ENCODE results near the gene FAM83G. TPM values are rescaled to one million over a fixed set of nuclear protein-coding genes. Genes with fewer than 3 reads are reported as not detected.
A peak's percentile ranks its signal among the peaks of the same experiment; 100 is the strongest.

FAM83G gene
- total RNA-seq, 6 experiments from 2014 or later = 10.1 to 41.7 (median 21.5) TPM

DNA sequence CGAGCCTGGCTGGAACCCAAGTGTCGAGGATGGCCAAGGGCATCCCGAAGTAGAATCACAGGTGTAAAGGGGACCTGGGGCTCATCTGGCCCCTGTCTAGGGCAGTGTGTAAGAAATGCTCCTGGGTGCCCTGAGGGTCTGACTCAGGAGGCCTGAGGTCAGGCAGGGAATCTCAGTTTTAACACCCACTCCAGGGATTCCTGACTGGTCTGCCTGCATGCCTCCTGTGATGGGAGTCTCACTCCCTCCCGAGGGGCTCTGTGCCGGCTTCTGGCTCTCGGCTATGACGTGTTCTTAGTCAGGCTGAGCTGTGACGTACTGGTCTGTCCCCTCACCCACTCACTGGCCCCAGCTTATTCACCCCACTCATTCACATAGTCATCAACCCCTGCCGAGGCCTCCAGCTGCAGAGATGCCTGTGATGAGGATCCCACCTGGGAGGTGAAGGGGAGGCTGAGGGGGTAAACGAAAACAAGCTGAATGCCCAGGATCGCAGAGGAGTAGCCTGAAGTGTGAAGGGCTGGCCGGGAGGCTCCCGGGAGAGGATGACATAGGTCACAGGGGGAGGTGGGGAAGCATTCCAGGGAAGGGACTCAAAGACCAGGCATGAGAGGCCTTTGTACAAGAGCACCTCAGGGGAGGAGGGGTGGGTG lies 23.8 kb downstream of the FAM83G start:
- ATAC-seq (no peak), DNase-seq (no peak)
- no peaks in the 10 kb centered on the region for H3K27me3 ChIP-seq
- peaks cover 0 to 18% (median 6%) of the 10 kb centered on the region in 4 donors for H3K4me1 ChIP-seq
- TF ChIP-seq, protein P1, sequence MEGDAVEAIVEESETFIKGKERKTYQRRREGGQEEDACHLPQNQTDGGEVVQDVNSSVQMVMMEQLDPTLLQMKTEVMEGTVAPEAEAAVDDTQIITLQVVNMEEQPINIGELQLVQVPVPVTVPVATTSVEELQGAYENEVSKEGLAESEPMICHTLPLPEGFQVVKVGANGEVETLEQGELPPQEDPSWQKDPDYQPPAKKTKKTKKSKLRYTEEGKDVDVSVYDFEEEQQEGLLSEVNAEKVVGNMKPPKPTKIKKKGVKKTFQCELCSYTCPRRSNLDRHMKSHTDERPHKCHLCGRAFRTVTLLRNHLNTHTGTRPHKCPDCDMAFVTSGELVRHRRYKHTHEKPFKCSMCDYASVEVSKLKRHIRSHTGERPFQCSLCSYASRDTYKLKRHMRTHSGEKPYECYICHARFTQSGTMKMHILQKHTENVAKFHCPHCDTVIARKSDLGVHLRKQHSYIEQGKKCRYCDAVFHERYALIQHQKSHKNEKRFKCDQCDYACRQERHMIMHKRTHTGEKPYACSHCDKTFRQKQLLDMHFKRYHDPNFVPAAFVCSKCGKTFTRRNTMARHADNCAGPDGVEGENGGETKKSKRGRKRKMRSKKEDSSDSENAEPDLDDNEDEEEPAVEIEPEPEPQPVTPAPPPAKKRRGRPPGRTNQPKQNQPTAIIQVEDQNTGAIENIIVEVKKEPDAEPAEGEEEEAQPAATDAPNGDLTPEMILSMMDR (IDR thresholded peaks at IDR 0.05) = no peak
- no peak for TF ChIP-seq POLR2A (IDR thresholded peaks at IDR 0.05)
- no peaks in the 10 kb centered on the region for H3K9me3 ChIP-seq
- H3K36me3 ChIP-seq = peaks cover 0 to 21% (median 12%) of the 10 kb centered on the region in 4 donors
- intact Hi-C loops (cut with DNase I) = no loop called here
- peak overlapping the region in 1 of 3 donors; percentile 58 for H3K27ac ChIP-seq
- no peak overlapping the region for H3K4me3 ChIP-seq
- 90% methylated on average over 2 of the region's 13 CpGs for WGBS (ENCODE audit: insufficient coverage, low coverage, low lambda C conversion rate, missing lambda C conversion rate)

DNA sequence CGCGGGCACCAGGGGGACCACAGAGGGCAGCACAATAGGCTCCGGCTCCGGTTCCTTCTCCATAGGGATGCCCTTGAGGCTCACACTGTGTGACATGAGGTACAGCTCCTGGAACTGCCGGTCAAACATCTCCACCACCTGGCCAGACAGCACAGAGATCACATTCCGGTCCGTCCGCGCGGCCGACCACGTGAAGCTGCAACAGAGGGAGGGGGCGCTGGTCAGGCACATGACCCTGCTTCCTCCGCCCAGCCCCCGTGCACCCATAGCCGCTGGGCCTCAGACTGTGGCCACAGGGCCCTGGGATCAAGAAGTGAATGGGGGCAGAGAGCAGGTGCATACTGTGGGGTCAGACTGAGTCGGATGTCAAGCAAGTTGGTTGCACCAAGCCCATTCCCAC lies 25.9 kb downstream of the FAM83G start:
- ATAC-seq = no peak
- peaks cover 0 to 17% (median 6%) of the 10 kb centered on the region in 4 donors for H3K4me1 ChIP-seq
- no peaks in the 10 kb centered on the region for H3K27me3 ChIP-seq
- intact Hi-C loops (cut with DNase I) = no loop called here
- no peak overlapping the region for H3K4me3 ChIP-seq
- peaks cover 0 to 21% (median 9%) of the 10 kb centered on the region in 4 donors for H3K36me3 ChIP-seq
- no peak for DNase-seq
- 50% methylated on average over 2 of the region's 17 CpGs for WGBS (ENCODE audit: insufficient coverage, low coverage, low lambda C conversion rate, missing lambda C conversion rate)
- TF ChIP-seq, protein P1 (IDR thresholded peaks at IDR 0.05) = no peak
- no peak for TF ChIP-seq POLR2A (IDR thresholded peaks at IDR 0.05)
- no peak overlapping the region for H3K27ac ChIP-seq
- H3K9me3 ChIP-seq = no peaks in the 10 kb centered on the region

DNA sequence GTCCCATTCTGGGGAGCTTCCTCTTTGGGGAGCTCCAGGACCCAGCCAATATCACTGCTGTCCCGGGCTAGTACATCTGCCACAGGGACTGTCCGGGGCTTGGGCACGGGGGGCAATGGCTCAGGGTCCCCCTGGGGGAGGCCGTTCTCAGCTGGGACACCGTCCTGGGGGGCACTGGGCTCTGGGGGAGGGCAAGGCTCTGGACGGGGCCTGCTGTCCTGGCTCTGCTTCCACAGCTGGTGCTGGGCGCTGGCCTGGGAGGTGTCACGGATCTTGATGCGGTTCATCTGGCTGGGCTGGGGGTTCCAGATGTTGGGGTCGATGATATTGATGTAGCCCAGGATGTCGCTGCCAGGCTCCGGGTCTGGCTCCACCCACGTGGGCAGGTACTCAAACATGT lies 26.5 kb downstream of the FAM83G start:
- WGBS (ENCODE audit: insufficient coverage, low coverage, low lambda C conversion rate, missing lambda C conversion rate) = no CpG with 5 or more reads among the region's 13 CpGs
- Histone ChIP-seq H3K4me3 (no peak overlapping the region), H3K9me3 (no peaks in the 10 kb centered on the region), H3K27ac (no peak overlapping the region), H3K4me1 (peaks cover 0 to 17% (median 6%) of the 10 kb centered on the region in 4 donors), H3K27me3 (no peaks in the 10 kb centered on the region), H3K36me3 (peaks cover 0 to 21% (median 9%) of the 10 kb centered on the region in 4 donors)
- TF ChIP-seq POLR2A (IDR thresholded peaks at IDR 0.05) = no peak
- TF ChIP-seq, protein P1 (IDR thresholded peaks at IDR 0.05) = no peak
- ATAC-seq = no peak
- DNase-seq = no peak
- intact Hi-C loops (cut with DNase I) = no loop called here

DNA sequence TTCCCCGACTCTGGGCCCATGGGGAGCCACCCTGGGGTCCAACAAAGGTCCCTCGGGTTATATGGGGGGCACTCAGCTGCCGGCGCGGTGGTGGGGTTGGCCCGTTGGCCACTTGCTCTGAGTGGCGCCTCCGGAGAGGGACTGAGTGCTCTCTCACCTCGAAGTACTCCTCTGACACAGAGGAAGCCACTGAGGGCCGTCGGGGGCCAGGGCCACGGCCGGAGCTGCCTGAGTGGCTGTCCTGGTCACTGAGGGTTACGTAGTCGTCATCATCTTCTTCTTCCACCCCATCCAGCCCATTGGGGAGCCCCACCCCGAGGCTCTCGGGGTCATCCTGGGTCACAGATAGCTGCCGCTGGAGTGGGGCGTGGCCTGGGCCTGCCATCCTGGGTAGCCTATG lies 26.9 kb downstream of the FAM83G start:
- intact Hi-C loops (cut with DNase I) = no loop called here
- TF ChIP-seq POLR2A (IDR thresholded peaks at IDR 0.05) = no peak
- TF ChIP-seq, protein P1 (IDR thresholded peaks at IDR 0.05) = no peak
- Histone ChIP-seq H3K27me3 (no peaks in the 10 kb centered on the region), H3K36me3 (peaks cover 0 to 21% (median 9%) of the 10 kb centered on the region in 4 donors), H3K9me3 (no peaks in the 10 kb centered on the region), H3K4me1 (peaks cover 0 to 15% (median 6%) of the 10 kb centered on the region in 4 donors), H3K27ac (no peak overlapping the region), H3K4me3 (no peak overlapping the region)
- WGBS (ENCODE audit: insufficient coverage, low coverage, low lambda C conversion rate, missing lambda C conversion rate) = 80% methylated on average over 6 of the region's 19 CpGs
- no peak for DNase-seq
- peak in 1 of 4 donors; percentile 1 for ATAC-seq
